ENCODE data around the gene OPCML.

The OPCML gene

GRCh38 chr11:133204158-133204557, 328.1 kb downstream of the OPCML start (continued):
- TF ChIP-seq, protein P1, sequence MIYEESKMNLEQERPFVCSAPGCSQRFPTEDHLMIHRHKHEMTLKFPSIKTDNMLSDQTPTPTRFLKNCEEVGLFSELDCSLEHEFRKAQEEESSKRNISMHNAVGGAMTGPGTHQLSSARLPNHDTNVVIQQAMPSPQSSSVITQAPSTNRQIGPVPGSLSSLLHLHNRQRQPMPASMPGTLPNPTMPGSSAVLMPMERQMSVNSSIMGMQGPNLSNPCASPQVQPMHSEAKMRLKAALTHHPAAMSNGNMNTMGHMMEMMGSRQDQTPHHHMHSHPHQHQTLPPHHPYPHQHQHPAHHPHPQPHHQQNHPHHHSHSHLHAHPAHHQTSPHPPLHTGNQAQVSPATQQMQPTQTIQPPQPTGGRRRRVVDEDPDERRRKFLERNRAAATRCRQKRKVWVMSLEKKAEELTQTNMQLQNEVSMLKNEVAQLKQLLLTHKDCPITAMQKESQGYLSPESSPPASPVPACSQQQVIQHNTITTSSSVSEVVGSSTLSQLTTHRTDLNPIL (CRISPR knock-in tag; IDR thresholded peaks at IDR 0.05; ENCODE audit: low read depth) = no peak
- no peak for TF ChIP-seq RARB (CRISPR knock-in tag; IDR thresholded peaks at IDR 0.05)

DNA sequence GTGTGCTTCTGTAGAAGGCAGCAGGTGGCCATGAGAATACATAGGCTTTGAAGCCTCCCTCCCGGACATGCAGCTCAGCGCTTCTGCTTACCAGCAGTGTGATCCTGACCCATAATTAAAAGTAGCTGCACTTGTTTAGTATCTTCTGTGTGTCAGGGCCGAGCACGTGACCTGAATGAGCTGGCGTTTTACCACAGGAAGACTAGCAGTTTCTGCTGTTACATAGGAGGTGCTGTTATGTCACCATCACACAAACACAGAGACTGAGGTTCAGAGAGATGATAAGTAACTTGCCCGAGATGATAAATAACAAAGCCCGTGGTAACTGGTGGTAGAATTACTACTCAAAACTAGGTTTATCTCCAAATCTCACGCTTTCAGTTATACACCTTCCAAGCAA, 329.5 kb downstream of the OPCML start:
- TF ChIP-seq SNAI2 (CRISPR knock-in tag; IDR thresholded peaks at IDR 0.05) = no peak
- TF ChIP-seq ZNF70 (CRISPR knock-in tag; IDR thresholded peaks at IDR 0.05) = no peak
- TF ChIP-seq, protein P2, sequence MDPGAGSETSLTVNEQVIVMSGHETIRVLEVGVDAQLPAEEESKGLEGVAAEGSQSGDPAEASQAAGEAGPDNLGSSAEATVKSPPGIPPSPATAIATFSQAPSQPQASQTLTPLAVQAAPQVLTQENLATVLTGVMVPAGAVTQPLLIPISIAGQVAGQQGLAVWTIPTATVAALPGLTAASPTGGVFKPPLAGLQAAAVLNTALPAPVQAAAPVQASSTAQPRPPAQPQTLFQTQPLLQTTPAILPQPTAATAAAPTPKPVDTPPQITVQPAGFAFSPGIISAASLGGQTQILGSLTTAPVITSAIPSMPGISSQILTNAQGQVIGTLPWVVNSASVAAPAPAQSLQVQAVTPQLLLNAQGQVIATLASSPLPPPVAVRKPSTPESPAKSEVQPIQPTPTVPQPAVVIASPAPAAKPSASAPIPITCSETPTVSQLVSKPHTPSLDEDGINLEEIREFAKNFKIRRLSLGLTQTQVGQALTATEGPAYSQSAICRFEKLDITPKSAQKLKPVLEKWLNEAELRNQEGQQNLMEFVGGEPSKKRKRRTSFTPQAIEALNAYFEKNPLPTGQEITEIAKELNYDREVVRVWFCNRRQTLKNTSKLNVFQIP (CRISPR knock-in tag; IDR thresholded peaks at IDR 0.05; ENCODE audit: borderline replicate concordance, low read depth) = no peak
- TF ChIP-seq RARB (CRISPR knock-in tag; IDR thresholded peaks at IDR 0.05) = no peak

DNA sequence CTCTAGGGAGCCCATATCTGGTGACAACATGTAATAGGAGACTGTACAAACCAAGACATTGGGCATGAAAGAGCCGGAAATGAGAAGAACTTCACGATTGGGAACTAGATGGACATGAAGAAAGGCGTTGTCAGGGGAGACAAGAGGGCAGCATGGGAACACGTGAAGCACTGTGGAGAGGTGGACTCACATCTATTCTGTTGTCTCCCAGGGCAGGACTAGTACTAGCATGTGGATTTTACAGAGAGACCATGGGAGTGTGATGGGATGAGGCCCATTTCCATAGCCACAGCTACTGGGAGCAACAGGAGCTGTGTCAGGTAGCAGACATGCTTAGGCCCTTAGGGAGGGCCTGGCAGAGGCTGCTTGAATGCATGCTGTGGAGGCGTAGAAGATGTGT, 333.9 kb downstream of the OPCML start:
- no peak for ATAC-seq
- TF ChIP-seq GLIS3 (CRISPR knock-in tag; IDR thresholded peaks at IDR 0.05) = no peak
- TF ChIP-seq ZFP30 (CRISPR knock-in tag; IDR thresholded peaks at IDR 0.05) = no peak
- TF ChIP-seq ISL1 (CRISPR knock-in tag; IDR thresholded peaks at IDR 0.05) = no peak
- no peak for TF ChIP-seq ZNF565 (CRISPR knock-in tag; conservative IDR thresholded peaks at IDR 0.05; ENCODE audit: low read depth)
- TF ChIP-seq ZNF70 (CRISPR knock-in tag; IDR thresholded peaks at IDR 0.05) = no peak

More for the DNA sequence above, 329.5 kb downstream of the OPCML start:
- ATAC-seq = no peak

- TF ChIP-seq ARNTL (CRISPR knock-in tag; IDR thresholded peaks at IDR 0.05; ENCODE audit: borderline replicate concordance, low read depth) (no peak), SNAI2 (CRISPR knock-in tag; IDR thresholded peaks at IDR 0.05) (no peak), TOX (CRISPR knock-in tag; IDR thresholded peaks at IDR 0.05; ENCODE audit: borderline replicate concordance) (no peak), ZNF565 (CRISPR knock-in tag; conservative IDR thresholded peaks at IDR 0.05; ENCODE audit: low read depth) (no peak)
- TF ChIP-seq, protein P2 (CRISPR knock-in tag; IDR thresholded peaks at IDR 0.05; ENCODE audit: borderline replicate concordance, low read depth) = no peak
- ATAC-seq = no peak
Observed at GRCh38 chr11:133197425-133197824, 334.9 kb downstream of the OPCML start.

- ATAC-seq = no peak
- TF ChIP-seq ZFP30 (CRISPR knock-in tag; IDR thresholded peaks at IDR 0.05) (no peak), ISL1 (CRISPR knock-in tag; IDR thresholded peaks at IDR 0.05) (no peak)
- TF ChIP-seq, protein P3, sequence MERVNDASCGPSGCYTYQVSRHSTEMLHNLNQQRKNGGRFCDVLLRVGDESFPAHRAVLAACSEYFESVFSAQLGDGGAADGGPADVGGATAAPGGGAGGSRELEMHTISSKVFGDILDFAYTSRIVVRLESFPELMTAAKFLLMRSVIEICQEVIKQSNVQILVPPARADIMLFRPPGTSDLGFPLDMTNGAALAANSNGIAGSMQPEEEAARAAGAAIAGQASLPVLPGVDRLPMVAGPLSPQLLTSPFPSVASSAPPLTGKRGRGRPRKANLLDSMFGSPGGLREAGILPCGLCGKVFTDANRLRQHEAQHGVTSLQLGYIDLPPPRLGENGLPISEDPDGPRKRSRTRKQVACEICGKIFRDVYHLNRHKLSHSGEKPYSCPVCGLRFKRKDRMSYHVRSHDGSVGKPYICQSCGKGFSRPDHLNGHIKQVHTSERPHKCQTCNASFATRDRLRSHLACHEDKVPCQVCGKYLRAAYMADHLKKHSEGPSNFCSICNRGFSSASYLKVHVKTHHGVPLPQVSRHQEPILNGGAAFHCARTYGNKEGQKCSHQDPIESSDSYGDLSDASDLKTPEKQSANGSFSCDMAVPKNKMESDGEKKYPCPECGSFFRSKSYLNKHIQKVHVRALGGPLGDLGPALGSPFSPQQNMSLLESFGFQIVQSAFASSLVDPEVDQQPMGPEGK (CRISPR knock-in tag; IDR thresholded peaks at IDR 0.05; ENCODE audit: borderline replicate concordance) = no peak
Observed at GRCh38 chr11:133191931-133192330, 340.4 kb downstream of the OPCML start.

GRCh38 chr11:133181667-133182066, 350.6 kb downstream of the OPCML start:
- TF ChIP-seq TSHZ2 (CRISPR knock-in tag; IDR thresholded peaks at IDR 0.05) (no peak), CSRNP3 (CRISPR knock-in tag; IDR thresholded peaks at IDR 0.05) (no peak), RARB (CRISPR knock-in tag; IDR thresholded peaks at IDR 0.05) (no peak), ARNTL (CRISPR knock-in tag; IDR thresholded peaks at IDR 0.05; ENCODE audit: borderline replicate concordance, low read depth) (no peak), BACH2 (CRISPR knock-in tag; IDR thresholded peaks at IDR 0.05; ENCODE audit: borderline replicate concordance) (no peak), ZFP30 (CRISPR knock-in tag; IDR thresholded peaks at IDR 0.05) (no peak), GLIS3 (CRISPR knock-in tag; IDR thresholded peaks at IDR 0.05) (no peak), ZNF8 (CRISPR knock-in tag; IDR thresholded peaks at IDR 0.05) (no peak), ESRRG (CRISPR knock-in tag; IDR thresholded peaks at IDR 0.05) (no peak)
- TF ChIP-seq, protein P1 (CRISPR knock-in tag; IDR thresholded peaks at IDR 0.05; ENCODE audit: low read depth) = no peak
- ATAC-seq = no peak

Measured in SK-N-SH treated with all-trans-retinoic acid at 6 μM for 48 hours (cell line).